ENCODE measurements around the gene SYNDIG1. TPM values are rescaled to one million over a fixed set of nuclear protein-coding genes. Genes with fewer than 3 reads are reported as not detected.

Gene SYNDIG1
- total and polyA plus RNA-seq, 2 donors (not counting 1 experiment from before 2014, with no cell fraction given) = not detected

GRCh38 chr20:24589815-24590177 lies 120.4 kb downstream of the SYNDIG1 start:
- Histone ChIP-seq H3K4me2 (replicated peaks; ENCODE audit: low read depth, low read length, poor library complexity, severe bottlenecking) (no peak overlapping the region), H4K20me1 (ENCODE audit: control insufficient read depth, insufficient read depth, low read length, poor library complexity, severe bottlenecking) (no peaks in the 10 kb centered on the region), H3K4me1 (ENCODE audit: control insufficient read depth in 2 of 2, insufficient read depth in 2 of 2, low read length in 2 of 2) (no peaks in the 10 kb centered on the region), H3K4me3 (ENCODE audit: control extremely low read depth in 1 of 5, extremely low read depth in 1 of 5, insufficient read depth in 1 of 5, low read depth in 2 of 5, low read length in 4 of 5) (no peak overlapping the region), H3K36me3 (replicated peaks in 1 of 2; ENCODE audit: control extremely low read depth in 1 of 2, control insufficient read depth in 1 of 2, extremely low read depth in 1 of 2, insufficient read depth in 2 of 2, low read length in 1 of 2) (no peaks in the 10 kb centered on the region), H3K27me3 (replicated peaks in 1 of 4; ENCODE audit: control extremely low read depth in 1 of 4, control insufficient read depth in 3 of 4, insufficient read depth in 4 of 4, low read length in 3 of 4) (no peaks in the 10 kb centered on the region), H2AFZ (ENCODE audit: insufficient read depth, low read depth, low read length, poor library complexity, severe bottlenecking) (no peak overlapping the region), H3K27ac (ENCODE audit: low read length in 2 of 2) (no peak overlapping the region), H3K9ac (ENCODE audit: low read length) (no peak overlapping the region), H3K79me2 (ENCODE audit: control insufficient read depth, insufficient read depth, low read length) (no peaks in the 10 kb centered on the region), H3K9me3 (ENCODE audit: control extremely low read depth in 1 of 3, control insufficient read depth in 2 of 3, insufficient read depth in 1 of 3, low read length in 2 of 3) (no peaks in the 10 kb centered on the region)
- no peak overlapping the region for H3K27ac Mint-ChIP-seq
- ATAC-seq (ENCODE audit: low read depth) (no peak), DNase-seq (no peak)
- 87% methylated on average over 10 of the region's 13 CpGs for WGBS (ENCODE audit: insufficient coverage)
- intact Hi-C loops (cut with micrococcal nuclease) = no loop called here
- H3K27me3 Mint-ChIP-seq = no peaks in the 10 kb centered on the region
- ChIA-PET CTCF (no interaction called here), POLR2A (no interaction called here)
- TF ChIP-seq EZH2 (IDR thresholded peaks at IDR 0.05; ENCODE audit: borderline replicate concordance, insufficient read depth, low read depth, low read length, poor library complexity, severe bottlenecking) (no peak), CTCF (IDR thresholded peaks at IDR 0.05) (no peak)
- peaks cover under 1% of the 10 kb centered on the region for H3K4me1 Mint-ChIP-seq
- no peaks in the 10 kb centered on the region for H3K9me3 Mint-ChIP-seq (ENCODE audit: insufficient read depth)
- no peak overlapping the region for H3K4me3 Mint-ChIP-seq

- no peak overlapping the region for H3K4me2 ChIP-seq (replicated peaks; ENCODE audit: low read depth, low read length, poor library complexity, severe bottlenecking)
- Mint-ChIP-seq H3K27me3 (no peaks in the 10 kb centered on the region), H3K4me1 (no peaks in the 10 kb centered on the region), H3K27ac (no peak overlapping the region), H3K9me3 (ENCODE audit: insufficient read depth) (no peaks in the 10 kb centered on the region), H3K4me3 (no peak overlapping the region)
- H3K4me3 ChIP-seq (ENCODE audit: control extremely low read depth in 1 of 5, extremely low read depth in 1 of 5, insufficient read depth in 1 of 5, low read depth in 2 of 5, low read length in 4 of 5) = no peak overlapping the region
- ATAC-seq (ENCODE audit: low read depth) (no peak), DNase-seq (no peak)
- H3K9ac ChIP-seq (ENCODE audit: low read length) = no peak overlapping the region
- H3K36me3 ChIP-seq (replicated peaks in 1 of 2; ENCODE audit: control extremely low read depth in 1 of 2, control insufficient read depth in 1 of 2, extremely low read depth in 1 of 2, insufficient read depth in 2 of 2, low read length in 1 of 2) = no peaks in the 10 kb centered on the region
- intact Hi-C loops (cut with micrococcal nuclease) = no loop called here
- ChIA-PET CTCF (no interaction called here), POLR2A (no interaction called here)
- no peaks in the 10 kb centered on the region for H3K79me2 ChIP-seq (ENCODE audit: control insufficient read depth, insufficient read depth, low read length)
- TF ChIP-seq EZH2 (IDR thresholded peaks at IDR 0.05; ENCODE audit: borderline replicate concordance, insufficient read depth, low read depth, low read length, poor library complexity, severe bottlenecking) (no peak), CTCF (IDR thresholded peaks at IDR 0.05) (no peak)
- no peaks in the 10 kb centered on the region for H3K9me3 ChIP-seq (ENCODE audit: control extremely low read depth in 1 of 3, control insufficient read depth in 2 of 3, insufficient read depth in 1 of 3, low read length in 2 of 3)
- WGBS (ENCODE audit: insufficient coverage) = 93% methylated on average over 32 of the region's 37 CpGs
- no peaks in the 10 kb centered on the region for H3K27me3 ChIP-seq (replicated peaks in 1 of 4; ENCODE audit: control extremely low read depth in 1 of 4, control insufficient read depth in 3 of 4, insufficient read depth in 4 of 4, low read length in 3 of 4)
- H2AFZ ChIP-seq (ENCODE audit: insufficient read depth, low read depth, low read length, poor library complexity, severe bottlenecking) = no peak overlapping the region
- no peak overlapping the region for H3K27ac ChIP-seq (ENCODE audit: low read length in 2 of 2)
- no peaks in the 10 kb centered on the region for H3K4me1 ChIP-seq (ENCODE audit: control insufficient read depth in 2 of 2, insufficient read depth in 2 of 2, low read length in 2 of 2)
- H4K20me1 ChIP-seq (ENCODE audit: control insufficient read depth, insufficient read depth, low read length, poor library complexity, severe bottlenecking) = no peaks in the 10 kb centered on the region
Measured at GRCh38 chr20:24590178-24590982, 121.0 kb downstream of the SYNDIG1 start.
